Natural killer cell (primary cell): ENCODE results near the gene ERBB2. TPM values are rescaled to one million over a fixed set of nuclear protein-coding genes. Genes with fewer than 3 reads are reported as not detected.

Experiments used
- ATAC-seq, 3 donors: fragments of 150-1000 bp in 2 of 3; fragments of 200-7000 bp in 1 of 3; cut with Tn5 transposase; 1 replicate in 1 of 3; 2 replicates in 2 of 3; pipeline ENCODE4 v1.10.0; 2021; ENCODE audit warnings: mild to moderate bottlenecking in 2 of 3, moderate library complexity in 2 of 3
- DNase-seq, 2 donors: peaks; one replicate each; pipeline versions ENCODE4 v3.0.0 to v3.0.0-alpha.2; 2013 to 2021; ENCODE audit warnings: mixed read lengths in 1 of 2
- H3K27ac ChIP-seq: one replicate; pipeline ENCODE4 v1.5.1; 2013; ENCODE audit warnings: mild to moderate bottlenecking, low read length
- H3K27me3 ChIP-seq: one replicate; pipeline ENCODE4 v1.6.1; 2013; ENCODE audit warnings: low read length; ENCODE audit not compliant: control insufficient read depth, insufficient read depth
- H3K36me3 ChIP-seq: one replicate; pipeline ENCODE4 v1.6.1; 2013; ENCODE audit warnings: low read length; ENCODE audit not compliant: control insufficient read depth, insufficient read depth
- H3K4me1 ChIP-seq: one replicate; pipeline ENCODE4 v1.6.1; 2013; ENCODE audit warnings: low read length; ENCODE audit not compliant: control insufficient read depth, insufficient read depth
- H3K4me3 ChIP-seq: one replicate; pipeline ENCODE4 v1.5.1; 2013; ENCODE audit warnings: low read length
- H3K9me3 ChIP-seq: one replicate; pipeline ENCODE4 v1.6.1; 2013; ENCODE audit warnings: low read length; ENCODE audit not compliant: control insufficient read depth, insufficient read depth
- H3K27ac Mint-ChIP-seq, 2 donors: one replicate each; pipeline ENCODE4 v1.8.0; 2022; ENCODE audit warnings: mild to moderate bottlenecking in 2 of 2, mixed read lengths in 2 of 2, moderate library complexity in 1 of 2
- H3K27me3 Mint-ChIP-seq, 2 donors: one replicate each; pipeline ENCODE4 v1.8.0; 2022; ENCODE audit warnings: low read depth in 2 of 2, mixed read lengths in 2 of 2
- H3K36me3 Mint-ChIP-seq: one replicate; pipeline ENCODE4 v1.8.0; 2022; ENCODE audit warnings: mixed read lengths
- H3K4me1 Mint-ChIP-seq, 2 donors: one replicate each; pipeline ENCODE4 v1.8.0; 2022; ENCODE audit warnings: mixed read lengths in 2 of 2
- H3K4me3 Mint-ChIP-seq: one replicate; pipeline ENCODE4 v1.8.0; 2022; ENCODE audit warnings: mild to moderate bottlenecking, moderate library complexity, mixed read lengths
- H3K9me3 Mint-ChIP-seq, 2 donors: one replicate each; pipeline ENCODE4 v1.8.0; 2022; ENCODE audit warnings: mixed read lengths in 2 of 2
- CTCF ChIP-seq: fragments of 200-600 bp; IDR thresholded peaks from one replicate; pipeline ENCODE4 v1.8.0; 2022; ENCODE audit warnings: antibody characterized with exemption
- WGBS: methylation state at CpG from one replicate; pipeline ENCODE4 v1.1.7; 2013; ENCODE audit warnings: missing lambda C conversion rate; ENCODE audit not compliant: insufficient coverage; 5-methylcytosine and 5-hydroxymethylcytosine counted together
- intact Hi-C: fragments of 100-400 bp; cut with micrococcal nuclease; formaldehyde crosslinking; loops from one replicate; pipeline ENCODE4 v1.14.2; 2022
- total RNA-seq, 4 donors: library from RNA; stranded (reverse); fragments of 120-200 nt in 1 of 4; gene quantifications; one replicate each; pipeline versions ENCODE4 v1.2.3 to v1.2.4, GENCODE V29; 2013 to 2022

ERBB2 gene
- total RNA-seq, 3 donors from 2014 or later (not counting 1 experiment from before 2014, with no cell fraction given) = 77.6 to 115 (median 82.1) TPM

GRCh38 chr17:39742126-39742855 lies 42.4 kb downstream of the ERBB2 start:
- Histone ChIP-seq H3K4me3 (no peak overlapping the region), H3K27ac (no peak overlapping the region), H3K9me3 (no peaks in the 10 kb centered on the region), H3K4me1 (peaks cover 22% of the 10 kb centered on the region), H3K36me3 (no peaks in the 10 kb centered on the region), H3K27me3 (peaks cover 21% of the 10 kb centered on the region)
- ATAC-seq (no peak), DNase-seq (no peak)
- Mint-ChIP-seq H3K9me3 (no peaks in the 10 kb centered on the region), H3K27me3 (peaks cover 8 to 23% of the 10 kb centered on the region in 2 donors), H3K4me1 (peaks cover 6 to 20% of the 10 kb centered on the region in 2 donors), H3K4me3 (no peak overlapping the region), H3K36me3 (no peaks in the 10 kb centered on the region), H3K27ac (no peak overlapping the region)
- WGBS = 91% methylated on average over 18 of the region's 18 CpGs
- intact Hi-C loops = no loop called here
- no peak for TF ChIP-seq CTCF

GRCh38 chr17:39742856-39743436 lies 43.1 kb downstream of the ERBB2 start:
- peaks cover 15% of the 10 kb centered on the region for H3K27me3 ChIP-seq
- peaks cover 17% of the 10 kb centered on the region for H3K4me1 ChIP-seq
- Mint-ChIP-seq H3K4me1 (peaks cover 6 to 20% of the 10 kb centered on the region in 2 donors), H3K36me3 (no peaks in the 10 kb centered on the region), H3K27ac (no peak overlapping the region), H3K4me3 (no peak overlapping the region), H3K27me3 (peaks cover 8 to 21% of the 10 kb centered on the region in 2 donors), H3K9me3 (no peaks in the 10 kb centered on the region)
- DNase-seq = no peak
- intact Hi-C loops = no loop called here
- no peak overlapping the region for H3K4me3 ChIP-seq
- WGBS = 89% methylated on average over 21 of the region's 21 CpGs
- no peak overlapping the region for H3K27ac ChIP-seq
- H3K9me3 ChIP-seq = no peaks in the 10 kb centered on the region
- ATAC-seq = no peak
- no peaks in the 10 kb centered on the region for H3K36me3 ChIP-seq
- TF ChIP-seq CTCF = no peak

GRCh38 chr17:39744075-39744835 lies 44.4 kb downstream of the ERBB2 start:
- no peak overlapping the region for H3K4me3 Mint-ChIP-seq
- Histone ChIP-seq H3K27ac (no peak overlapping the region), H3K4me1 (peaks cover 5% of the 10 kb centered on the region), H3K27me3 (peaks cover 7% of the 10 kb centered on the region), H3K4me3 (no peak overlapping the region), H3K9me3 (no peaks in the 10 kb centered on the region), H3K36me3 (no peaks in the 10 kb centered on the region)
- peaks cover 0 to 13% of the 10 kb centered on the region in 2 donors for H3K27me3 Mint-ChIP-seq
- DNase-seq = no peak
- TF ChIP-seq CTCF = no peak
- no peak overlapping the region for H3K27ac Mint-ChIP-seq
- 90% methylated on average over 16 of the region's 16 CpGs for WGBS
- peaks cover 0 to 9% of the 10 kb centered on the region in 2 donors for H3K4me1 Mint-ChIP-seq
- no peaks in the 10 kb centered on the region for H3K9me3 Mint-ChIP-seq
- intact Hi-C loops = no loop called here
- no peaks in the 10 kb centered on the region for H3K36me3 Mint-ChIP-seq
- ATAC-seq = no peak
